ENCODE data around the gene RGS4. TPM values are rescaled to one million over a fixed set of nuclear protein-coding genes. Genes with fewer than 3 reads are reported as not detected.

RGS4 gene
- total RNA-seq, 1 experiment from 2014 or later, result 3.2 TPM

GRCh38 chr1:163120372-163120771 lies 51.2 kb downstream of the RGS4 start:
- H3K36me3 Mint-ChIP-seq, result no peaks in the 10 kb centered on the region
- no peak overlapping the region for H3K4me3 Mint-ChIP-seq
- no peaks in the 10 kb centered on the region; the same call in 1 of the 2 replicates for H3K27me3 Mint-ChIP-seq (ENCODE audit: low read depth)
- ChIA-PET CTCF (no interaction called here), POLR2A (no interaction called here)
- ATAC-seq, result no peak
- H3K27ac Mint-ChIP-seq, result no peak overlapping the region
- DNase-seq (ENCODE audit: low spot score), result no peak
- TF ChIP-seq ZNF416 (CRISPR knock-in tag; IDR thresholded peaks at IDR 0.05) (no peak), FOXP1 (CRISPR knock-in tag; IDR thresholded peaks at IDR 0.05; ENCODE audit: borderline replicate concordance) (no peak), SMAD4 (CRISPR knock-in tag; IDR thresholded peaks at IDR 0.05) (no peak), ZNF138 (CRISPR knock-in tag; conservative IDR thresholded peaks at IDR 0.05) (no peak), ZSCAN18 (CRISPR knock-in tag; IDR thresholded peaks at IDR 0.05) (no peak), NR2C2 (CRISPR knock-in tag; IDR thresholded peaks at IDR 0.05) (no peak), RELA (CRISPR knock-in tag; IDR thresholded peaks at IDR 0.05; ENCODE audit: borderline replicate concordance) (no peak), NFYB (CRISPR knock-in tag; conservative IDR thresholded peaks at IDR 0.05; ENCODE audit: low read depth) (no peak), FOXP4 (CRISPR knock-in tag; IDR thresholded peaks at IDR 0.05) (no peak), ZMAT4 (CRISPR knock-in tag; IDR thresholded peaks at IDR 0.05) (no peak), E2F4 (CRISPR knock-in tag; IDR thresholded peaks at IDR 0.05; ENCODE audit: borderline replicate concordance, low read depth) (no peak), MXD4 (CRISPR knock-in tag; IDR thresholded peaks at IDR 0.05; ENCODE audit: borderline replicate concordance) (no peak), ZNF219 (CRISPR knock-in tag; IDR thresholded peaks at IDR 0.05; ENCODE audit: borderline replicate concordance) (no peak)
- TF ChIP-seq, protein P1, sequence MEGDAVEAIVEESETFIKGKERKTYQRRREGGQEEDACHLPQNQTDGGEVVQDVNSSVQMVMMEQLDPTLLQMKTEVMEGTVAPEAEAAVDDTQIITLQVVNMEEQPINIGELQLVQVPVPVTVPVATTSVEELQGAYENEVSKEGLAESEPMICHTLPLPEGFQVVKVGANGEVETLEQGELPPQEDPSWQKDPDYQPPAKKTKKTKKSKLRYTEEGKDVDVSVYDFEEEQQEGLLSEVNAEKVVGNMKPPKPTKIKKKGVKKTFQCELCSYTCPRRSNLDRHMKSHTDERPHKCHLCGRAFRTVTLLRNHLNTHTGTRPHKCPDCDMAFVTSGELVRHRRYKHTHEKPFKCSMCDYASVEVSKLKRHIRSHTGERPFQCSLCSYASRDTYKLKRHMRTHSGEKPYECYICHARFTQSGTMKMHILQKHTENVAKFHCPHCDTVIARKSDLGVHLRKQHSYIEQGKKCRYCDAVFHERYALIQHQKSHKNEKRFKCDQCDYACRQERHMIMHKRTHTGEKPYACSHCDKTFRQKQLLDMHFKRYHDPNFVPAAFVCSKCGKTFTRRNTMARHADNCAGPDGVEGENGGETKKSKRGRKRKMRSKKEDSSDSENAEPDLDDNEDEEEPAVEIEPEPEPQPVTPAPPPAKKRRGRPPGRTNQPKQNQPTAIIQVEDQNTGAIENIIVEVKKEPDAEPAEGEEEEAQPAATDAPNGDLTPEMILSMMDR (IDR thresholded peaks at IDR 0.05), result no peak
- TF ChIP-seq, protein P2, sequence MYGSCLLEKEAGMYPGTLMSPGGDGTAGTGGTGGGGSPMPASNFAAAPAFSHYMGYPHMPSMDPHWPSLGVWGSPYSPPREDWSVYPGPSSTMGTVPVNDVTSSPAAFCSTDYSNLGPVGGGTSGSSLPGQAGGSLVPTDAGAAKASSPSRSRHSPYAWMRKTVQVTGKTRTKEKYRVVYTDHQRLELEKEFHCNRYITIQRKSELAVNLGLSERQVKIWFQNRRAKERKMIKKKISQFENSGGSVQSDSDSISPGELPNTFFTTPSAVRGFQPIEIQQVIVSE (CRISPR knock-in tag; IDR thresholded peaks at IDR 0.05; ENCODE audit: borderline replicate concordance), result no peak
- TF ChIP-seq, protein P3, sequence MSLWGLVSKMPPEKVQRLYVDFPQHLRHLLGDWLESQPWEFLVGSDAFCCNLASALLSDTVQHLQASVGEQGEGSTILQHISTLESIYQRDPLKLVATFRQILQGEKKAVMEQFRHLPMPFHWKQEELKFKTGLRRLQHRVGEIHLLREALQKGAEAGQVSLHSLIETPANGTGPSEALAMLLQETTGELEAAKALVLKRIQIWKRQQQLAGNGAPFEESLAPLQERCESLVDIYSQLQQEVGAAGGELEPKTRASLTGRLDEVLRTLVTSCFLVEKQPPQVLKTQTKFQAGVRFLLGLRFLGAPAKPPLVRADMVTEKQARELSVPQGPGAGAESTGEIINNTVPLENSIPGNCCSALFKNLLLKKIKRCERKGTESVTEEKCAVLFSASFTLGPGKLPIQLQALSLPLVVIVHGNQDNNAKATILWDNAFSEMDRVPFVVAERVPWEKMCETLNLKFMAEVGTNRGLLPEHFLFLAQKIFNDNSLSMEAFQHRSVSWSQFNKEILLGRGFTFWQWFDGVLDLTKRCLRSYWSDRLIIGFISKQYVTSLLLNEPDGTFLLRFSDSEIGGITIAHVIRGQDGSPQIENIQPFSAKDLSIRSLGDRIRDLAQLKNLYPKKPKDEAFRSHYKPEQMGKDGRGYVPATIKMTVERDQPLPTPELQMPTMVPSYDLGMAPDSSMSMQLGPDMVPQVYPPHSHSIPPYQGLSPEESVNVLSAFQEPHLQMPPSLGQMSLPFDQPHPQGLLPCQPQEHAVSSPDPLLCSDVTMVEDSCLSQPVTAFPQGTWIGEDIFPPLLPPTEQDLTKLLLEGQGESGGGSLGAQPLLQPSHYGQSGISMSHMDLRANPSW (CRISPR knock-in tag; conservative IDR thresholded peaks at IDR 0.05; ENCODE audit: low read depth), result no peak
- TF ChIP-seq, protein P4, sequence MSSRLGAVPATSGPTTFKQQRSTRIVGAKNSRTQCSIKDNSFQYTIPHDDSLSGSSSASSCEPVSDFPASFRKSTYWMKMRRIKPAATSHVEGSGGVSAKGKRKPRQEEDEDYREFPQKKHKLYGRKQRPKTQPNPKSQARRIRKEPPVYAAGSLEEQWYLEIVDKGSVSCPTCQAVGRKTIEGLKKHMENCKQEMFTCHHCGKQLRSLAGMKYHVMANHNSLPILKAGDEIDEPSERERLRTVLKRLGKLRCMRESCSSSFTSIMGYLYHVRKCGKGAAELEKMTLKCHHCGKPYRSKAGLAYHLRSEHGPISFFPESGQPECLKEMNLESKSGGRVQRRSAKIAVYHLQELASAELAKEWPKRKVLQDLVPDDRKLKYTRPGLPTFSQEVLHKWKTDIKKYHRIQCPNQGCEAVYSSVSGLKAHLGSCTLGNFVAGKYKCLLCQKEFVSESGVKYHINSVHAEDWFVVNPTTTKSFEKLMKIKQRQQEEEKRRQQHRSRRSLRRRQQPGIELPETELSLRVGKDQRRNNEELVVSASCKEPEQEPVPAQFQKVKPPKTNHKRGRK (CRISPR knock-in tag; IDR thresholded peaks at IDR 0.05; ENCODE audit: borderline replicate concordance), result no peak
- peaks cover 7% of the 10 kb centered on the region for H3K4me1 Mint-ChIP-seq
- H3K9me3 Mint-ChIP-seq, result no peaks in the 10 kb centered on the region
